H1 (cell line): ENCODE data around the gene PCSK1N. TPM values are rescaled to one million over a fixed set of nuclear protein-coding genes. Genes with fewer than 3 reads are reported as not detected.

Experiments
- CTCF ChIA-PET: fragments of 300-600 bp; sonication (Branson Sonifier 250); formaldehyde crosslinking; loops from one replicate; lab custom pipeline; 2021; ENCODE audit not compliant: partially characterized antibody; lab: Charles Lee
- POLR2A ChIA-PET: fragments of 300-600 bp; sonication (Branson Sonifier 250); formaldehyde crosslinking; loops from one replicate; lab custom pipeline; 2021; ENCODE audit warnings: inconsistent platforms; ENCODE audit not compliant: partially characterized antibody; lab: Charles Lee
- DNase-seq, 2 experiments: peaks; one replicate each; pipeline versions ENCODE4 v3.0.0 to v3.0.0-alpha.2; 2010 to 2022; ENCODE audit warnings: low spot score in 2 of 2, low read depth in 1 of 2, mixed read lengths in 1 of 2
- FAIRE-seq: peaks from 2 replicates; lab custom pipeline; 2011; peaks lifted over from hg19 to GRCh38; lab: Jason Lieb, UNC
- H2AFZ ChIP-seq: 2 replicates; pipeline ENCODE4 v1.8.1; 2012; ENCODE audit warnings: low read length, inconsistent platforms
- H2AK5ac ChIP-seq: 2 replicates; pipeline ENCODE4 v1.6.1; 2013; ENCODE audit warnings: low read depth, low read length
- H2BK120ac ChIP-seq: replicated peaks from 2 replicates; pipeline ENCODE3; 2013; ENCODE audit warnings: low read depth, low read length, inconsistent platforms
- H2BK12ac ChIP-seq: 2 replicates; pipeline ENCODE4 v1.6.1; 2013; ENCODE audit warnings: low read depth, low read length
- H2BK15ac ChIP-seq: 2 replicates; pipeline ENCODE4 v1.6.1; 2013; ENCODE audit warnings: low read length
- H2BK20ac ChIP-seq: 2 replicates; pipeline ENCODE4 v1.6.1; 2013; ENCODE audit warnings: low read length
- H2BK5ac ChIP-seq: 2 replicates; pipeline ENCODE4 v1.6.1; 2013; ENCODE audit warnings: low read depth, low read length
- H3K14ac ChIP-seq: 2 replicates; pipeline ENCODE4 v1.6.1; 2013; ENCODE audit warnings: inconsistent platforms; ENCODE audit not compliant: insufficient read length
- H3K18ac ChIP-seq: 2 replicates; pipeline ENCODE4 v1.6.1; 2013; ENCODE audit warnings: low read length; ENCODE audit errors: extremely low read depth
- H3K23ac ChIP-seq: 2 replicates; pipeline ENCODE4 v1.6.1; 2013; ENCODE audit warnings: inconsistent platforms; ENCODE audit not compliant: insufficient read length
- H3K23me2 ChIP-seq: 2 replicates; pipeline ENCODE4 v1.6.1; 2013; ENCODE audit warnings: low read depth, low read length
- H3K27ac ChIP-seq: 2 replicates; pipeline ENCODE4 v1.6.1; 2011; ENCODE audit warnings: low read depth, low read length, inconsistent platforms
- H3K27me3 ChIP-seq, 4 experiments: replicated peaks in 1 of 4; 1 replicate in 1 of 4; 2 replicates in 3 of 4; pipeline versions ENCODE4 v1.6.1 to v1.8.1; 2011 to 2013; ENCODE audit warnings: low read length in 3 of 4, mild to moderate bottlenecking in 3 of 4, inconsistent platforms in 2 of 4, mixed read lengths in 2 of 4, moderate library complexity in 1 of 4; ENCODE audit not compliant: control insufficient read depth in 3 of 4, insufficient read depth in 3 of 4; ENCODE audit errors: extremely low read depth in 1 of 4
- H3K36me3 ChIP-seq, 4 experiments: 2 replicates each; pipeline versions ENCODE4 v1.6.1 to v1.8.1; 2011 to 2013; ENCODE audit warnings: mild to moderate bottlenecking in 4 of 4, low read length in 3 of 4, moderate library complexity in 2 of 4, control low read depth in 1 of 4, inconsistent platforms in 1 of 4; ENCODE audit not compliant: insufficient read depth in 4 of 4, control insufficient read depth in 2 of 4
- H3K4ac ChIP-seq: replicated peaks from 2 replicates; pipeline ENCODE3; 2013; ENCODE audit warnings: low read length, low read depth, mixed read lengths, inconsistent platforms; ENCODE audit not compliant: insufficient read length
- H3K4me1 ChIP-seq, 4 experiments: replicated peaks in 1 of 4; 1 replicate in 1 of 4; 2 replicates in 3 of 4; pipeline versions ENCODE4 v1.6.1 to v1.8.1; 2011 to 2013; ENCODE audit warnings: low read length in 3 of 4, inconsistent platforms in 2 of 4, mixed read lengths in 1 of 4; ENCODE audit not compliant: insufficient read depth in 4 of 4, control insufficient read depth in 3 of 4
- H3K4me2 ChIP-seq, 2 experiments: 2 replicates each; pipeline versions ENCODE4 v1.6.1 to v1.8.1; 2011 to 2013; ENCODE audit warnings: low read depth in 2 of 2, low read length in 2 of 2, control low read depth in 1 of 2, inconsistent platforms in 1 of 2, mild to moderate bottlenecking in 1 of 2; ENCODE audit not compliant: insufficient read depth in 1 of 2
- H3K4me3 ChIP-seq, 4 experiments: fragments of 200-600, 300-600 bp in 1 of 4; sonication (generic), shearing (Covaris generic), sonication (Bioruptor Twin) in 1 of 4; 2 replicates each; pipeline versions ENCODE4 v1.5.1 to v1.8.1; 2011 to 2016; ENCODE audit warnings: low read length in 4 of 4, low read depth in 3 of 4, control low read depth in 2 of 4, inconsistent platforms in 2 of 4, mild to moderate bottlenecking in 2 of 4, mixed read lengths in 1 of 4, moderate library complexity in 1 of 4; ENCODE audit not compliant: insufficient read depth in 2 of 4; ENCODE audit errors: extremely low read depth in 1 of 4
- H3K56ac ChIP-seq: replicated peaks from 2 replicates; pipeline ENCODE3; 2013; ENCODE audit warnings: low read depth, mild to moderate bottlenecking, mixed read lengths, low read length, inconsistent platforms; ENCODE audit not compliant: insufficient read length
- H3K79me1 ChIP-seq: 2 replicates; pipeline ENCODE4 v1.6.1; 2013; ENCODE audit warnings: low read depth, low read length, control low read depth
- H3K79me2 ChIP-seq, 2 experiments: 2 replicates each; pipeline versions ENCODE4 v1.6.1 to v1.8.1; 2012 to 2013; ENCODE audit warnings: low read length in 2 of 2, mild to moderate bottlenecking in 2 of 2, inconsistent platforms in 1 of 2; ENCODE audit not compliant: insufficient read depth in 2 of 2, control insufficient read depth in 1 of 2
- H3K9ac ChIP-seq, 4 experiments: replicated peaks in 1 of 4; 1 replicate in 1 of 4; 2 replicates in 3 of 4; pipeline versions ENCODE4 v1.6.1 to v1.8.1; 2011 to 2013; ENCODE audit warnings: low read depth in 3 of 4, low read length in 3 of 4, control low read depth in 2 of 4, mild to moderate bottlenecking in 2 of 4, moderate library complexity in 2 of 4, inconsistent platforms in 1 of 4; ENCODE audit errors: extremely low read depth in 1 of 4
- H3K9me3 ChIP-seq, 2 experiments: 2 replicates each; pipeline versions ENCODE4 v1.6.1 to v1.8.1; 2012 to 2013; ENCODE audit warnings: mild to moderate bottlenecking in 2 of 2, moderate library complexity in 2 of 2, control low read depth in 1 of 2, inconsistent platforms in 1 of 2, low read depth in 1 of 2, low read length in 1 of 2, mixed read lengths in 1 of 2; ENCODE audit not compliant: insufficient read depth in 2 of 2
- H4K20me1 ChIP-seq, 2 experiments: replicated peaks in 1 of 2; 2 replicates each; pipeline versions ENCODE3 to v1.8.1; 2011 to 2013; ENCODE audit warnings: inconsistent platforms in 2 of 2, low read length in 2 of 2, mild to moderate bottlenecking in 1 of 2; ENCODE audit not compliant: insufficient read depth in 2 of 2, control insufficient read depth in 1 of 2
- H4K5ac ChIP-seq: 2 replicates; pipeline ENCODE4 v1.6.1; 2013; ENCODE audit warnings: low read length, low read depth, mixed read lengths, inconsistent platforms; ENCODE audit not compliant: insufficient read length
- H4K8ac ChIP-seq: 2 replicates; pipeline ENCODE4 v1.8.0; 2013; ENCODE audit warnings: mild to moderate bottlenecking, moderate library complexity, low read length, inconsistent platforms; ENCODE audit not compliant: insufficient read depth; ENCODE audit errors: extremely low read depth
- H4K91ac ChIP-seq: replicated peaks from 2 replicates; pipeline ENCODE3; 2013; ENCODE audit warnings: low read length, mixed read lengths, inconsistent platforms; ENCODE audit not compliant: insufficient read length
- EP300 ChIP-seq, 2 experiments: IDR thresholded peaks; 1 replicate in 1 of 2; 2 replicates in 1 of 2; pipeline ENCODE4 v1.6.1; 2011 to 2012; ENCODE audit warnings: low read depth in 2 of 2, low read length in 2 of 2, mild to moderate bottlenecking in 2 of 2, borderline replicate concordance in 1 of 2, inconsistent platforms in 1 of 2, moderate library complexity in 1 of 2
- MAX ChIP-seq: IDR thresholded peaks from 2 replicates; pipeline ENCODE4 v1.6.1; 2012; ENCODE audit warnings: inconsistent platforms
- whole genome bisulfite sequencing, 2 experiments: shearing (Covaris generic) in 1 of 2; methylation state at CpG; one replicate each; pipeline versions ENCODE4 v1.1.6 to v1.1.7; 2013 to 2015; ENCODE audit warnings: low lambda C conversion rate in 2 of 2, mixed read lengths in 2 of 2, inconsistent platforms in 1 of 2, low coverage in 1 of 2, missing lambda C conversion rate in 1 of 2; ENCODE audit not compliant: insufficient replicate concordance in 2 of 2, insufficient coverage in 1 of 2, insufficient read length in 1 of 2; ENCODE audit errors: extremely low coverage in 1 of 2, missing lambda C conversion rate in 1 of 2; 5-methylcytosine and 5-hydroxymethylcytosine counted together
- polyA plus RNA-seq, 7 experiments: library from polyadenylated mRNA; depleted of rRNA in 3 of 7; stranded (reverse) in 5 of 7; unstranded in 2 of 7; fragments of >200 nt in 5 of 7; fragments of 200-250 nt in 2 of 7; gene quantifications; 1 replicate in 5 of 7; 2 replicates in 1 of 7; 4 replicates in 1 of 7; pipeline versions ENCODE4 v1.2.1 to v1.2.3, GENCODE V29; 2011 to 2013; ENCODE audit warnings: missing spikeins in 2 of 7, mixed read lengths in 2 of 7
- total RNA-seq: library from RNA; stranded (reverse); fragmentation: NEBNext Ultra II Directional; extraction: Animal tissue kit (Norgen Biotek cat#: 25700); gene quantifications from 2 replicates; pipeline ENCODE4 v1.2.1, GENCODE V29; 2021

The PCSK1N gene
- total and polyA plus RNA-seq, 2 of the 8 experiments (the other 6 are each of a cell fraction or from before 2014, with no cell fraction given): 3.6 to 4.5 TPM

DNA sequence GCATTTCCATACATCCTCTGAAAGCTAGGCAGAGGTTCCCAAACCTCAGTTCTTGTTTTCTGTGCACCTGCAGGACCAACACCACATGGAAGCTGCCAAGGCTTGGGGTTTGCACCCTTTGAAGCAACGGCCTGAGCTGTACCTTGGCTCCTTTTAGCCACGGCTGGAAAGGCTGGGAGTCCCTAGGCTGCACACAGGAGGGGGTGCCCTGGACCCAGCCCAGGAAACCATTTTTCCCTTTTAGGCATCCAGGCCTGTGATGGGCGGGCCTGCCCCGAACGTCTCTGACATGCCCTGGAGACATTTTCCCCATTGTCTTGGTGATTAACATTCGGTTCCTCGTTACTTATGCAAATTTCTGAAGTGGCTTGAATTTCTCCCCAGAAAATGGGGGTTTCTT, 17.4 kb upstream of the PCSK1N start:
- POLR2A ChIA-PET: interaction anchor here (1.5 kb wide), 1 partner anchor 27 kb away, joined by 6 read pairs; the partner anchor contains the start of gene ERAS
- CTCF ChIA-PET: no interaction called here
- H3K23ac ChIP-seq: no peak overlapping the region
- H2AK5ac ChIP-seq: no peak overlapping the region
- no peak overlapping the region for H4K5ac ChIP-seq
- WGBS, 2 experiments: 87% methylated on average over 7 of the region's 7 CpGs; no CpG with 5 or more reads in 1 of the 2 experiments
- no peak overlapping the region for H3K27ac ChIP-seq
- H3K36me3 ChIP-seq: no peaks in the 10 kb centered on the region
- no peaks in the 10 kb centered on the region for H3K79me2 ChIP-seq
- no peak overlapping the region for H2AFZ ChIP-seq
- H4K91ac ChIP-seq: no peak overlapping the region
- H2BK120ac ChIP-seq: no peak overlapping the region
- H3K23me2 ChIP-seq: no peaks in the 10 kb centered on the region
- no peak overlapping the region for H2BK20ac ChIP-seq
- FAIRE-seq: no peak
- H3K14ac ChIP-seq: no peak overlapping the region
- H3K79me1 ChIP-seq: no peaks in the 10 kb centered on the region
- no peaks in the 10 kb centered on the region for H3K27me3 ChIP-seq
- H3K4me1 ChIP-seq: no peaks in the 10 kb centered on the region
- H3K18ac ChIP-seq: no peak overlapping the region
- H2BK15ac ChIP-seq: no peak overlapping the region
- H4K20me1 ChIP-seq: no peaks in the 10 kb centered on the region
- H2BK12ac ChIP-seq: no peak overlapping the region
- no peak overlapping the region for H3K4me2 ChIP-seq
- H3K56ac ChIP-seq: no peak overlapping the region
- no peaks in the 10 kb centered on the region for H3K9me3 ChIP-seq
- H3K9ac ChIP-seq: no peak overlapping the region
- no peak overlapping the region for H4K8ac ChIP-seq
- no peak overlapping the region for H3K4ac ChIP-seq
- no peak for DNase-seq
- H2BK5ac ChIP-seq: no peak overlapping the region
- no peak overlapping the region for H3K4me3 ChIP-seq
- TF ChIP-seq EP300 (IDR thresholded peaks at IDR 0.05; ENCODE audit: borderline replicate concordance in 1 of 2, low read depth in 2 of 2, low read length in 2 of 2): no peak
- TF ChIP-seq MAX: no peak
